Activated CD4-positive, alpha-beta T cell treated with anti-CD3 and anti-CD28 coated beads for 36 hours (primary cell): ENCODE results near the gene ZNF366. TPM values are rescaled to one million over a fixed set of nuclear protein-coding genes. Genes with fewer than 3 reads are reported as not detected.

Experiments
- ATAC-seq: fragments of 200-7000 bp; cut with Tn5 transposase; one replicate; pipeline ENCODE4 v1.10.0; 2021; ENCODE audit warnings: mild to moderate bottlenecking, moderate library complexity
- CTCF ChIA-PET: fragments of 350-600 bp; sonication (Branson Sonifier 250); formaldehyde crosslinking; loops from one replicate; lab custom pipeline; 2021; ENCODE audit warnings: antibody characterized with exemption; lab: Charles Lee
- POLR2A ChIA-PET: fragments of 350-600 bp; sonication (Branson Sonifier 250); formaldehyde crosslinking; loops from one replicate; lab custom pipeline; 2021; ENCODE audit warnings: antibody characterized with exemption, inconsistent platforms; lab: Charles Lee
- DNase-seq: peaks from one replicate; pipeline ENCODE4 v3.0.0-alpha.2; 2020
- H3K27ac Mint-ChIP-seq: one replicate; pipeline ENCODE4 v1.8.0; 2021; ENCODE audit warnings: mixed read lengths
- H3K27me3 Mint-ChIP-seq: one replicate; pipeline ENCODE4 v1.8.0; 2021; ENCODE audit warnings: mixed read lengths
- H3K36me3 Mint-ChIP-seq: one replicate; pipeline ENCODE4 v1.8.0; 2021; ENCODE audit warnings: low read depth, mixed read lengths
- H3K4me1 Mint-ChIP-seq: one replicate; pipeline ENCODE4 v1.8.0; 2021; ENCODE audit warnings: mixed read lengths
- H3K4me3 Mint-ChIP-seq: one replicate; pipeline ENCODE4 v1.8.0; 2021; ENCODE audit warnings: mild to moderate bottlenecking, moderate library complexity, mixed read lengths
- H3K9me3 Mint-ChIP-seq: one replicate; pipeline ENCODE4 v1.8.0; 2021; ENCODE audit warnings: low read depth, mixed read lengths
- intact Hi-C, 2 experiments: fragments of 100-400 bp; cut with DNase I in 1 of 2; cut with micrococcal nuclease in 1 of 2; formaldehyde crosslinking; loops; one replicate each; pipeline versions ENCODE4 v1.14.2 to v1.15.1; 2022 to 2024; cut with DNase I, micrococcal nuclease
- total RNA-seq, 2 experiments: library from RNA; stranded (reverse); gene quantifications; one replicate each; pipeline ENCODE4 v1.2.3, GENCODE V29; 2021

The ZNF366 gene
- total RNA-seq, 2 experiments from 2014 or later: not detected

- DNase-seq: no peak
- intact Hi-C loops: no loop called here
- no peaks in the 10 kb centered on the region for H3K36me3 Mint-ChIP-seq
- CTCF ChIA-PET: no interaction called here
- peaks cover 6% of the 10 kb centered on the region for H3K27me3 Mint-ChIP-seq
- H3K4me1 Mint-ChIP-seq: peaks cover 2% of the 10 kb centered on the region
- POLR2A ChIA-PET: no interaction called here
- H3K9me3 Mint-ChIP-seq: no peaks in the 10 kb centered on the region
- no peak for ATAC-seq
- H3K4me3 Mint-ChIP-seq: no peak overlapping the region
- H3K27ac Mint-ChIP-seq: no peak overlapping the region
Measured at GRCh38 chr5:72518001-72518683, 10.9 kb upstream of the ZNF366 start.

- no peak for ATAC-seq
- Mint-ChIP-seq H3K4me3 (no peak overlapping the region), H3K27ac (no peak overlapping the region), H3K4me1 (peaks cover 2% of the 10 kb centered on the region), H3K36me3 (no peaks in the 10 kb centered on the region), H3K9me3 (no peaks in the 10 kb centered on the region), H3K27me3 (peaks cover 10% of the 10 kb centered on the region)
- DNase-seq: no peak
- ChIA-PET CTCF (no interaction called here), POLR2A (no interaction called here)
- intact Hi-C loops: no loop called here
Measured at GRCh38 chr5:72516916-72517315, 9.7 kb upstream of the ZNF366 start.

- CTCF ChIA-PET: no interaction called here
- Mint-ChIP-seq H3K27me3 (peaks cover 15% of the 10 kb centered on the region), H3K4me1 (peaks cover 10% of the 10 kb centered on the region), H3K4me3 (no peak overlapping the region), H3K27ac (no peak overlapping the region), H3K36me3 (no peaks in the 10 kb centered on the region), H3K9me3 (no peaks in the 10 kb centered on the region)
- POLR2A ChIA-PET: no interaction called here
- DNase-seq (no peak), ATAC-seq (no peak)
- intact Hi-C loops: no loop called here
Measured at GRCh38 chr5:72515211-72515610, 8.0 kb upstream of the ZNF366 start.

GRCh38 chr5:72512593-72512860 is 5.3 kb upstream of the ZNF366 start:
- no peaks in the 10 kb centered on the region for H3K9me3 Mint-ChIP-seq
- POLR2A ChIA-PET: no interaction called here
- intact Hi-C loops: no loop called here

GRCh38 chr5:72511774-72512592 is 4.8 kb upstream of the ZNF366 start:
- no peak for DNase-seq
- Mint-ChIP-seq H3K4me3 (no peak overlapping the region), H3K9me3 (no peaks in the 10 kb centered on the region), H3K27ac (no peak overlapping the region), H3K36me3 (no peaks in the 10 kb centered on the region), H3K4me1 (peaks cover 8% of the 10 kb centered on the region), H3K27me3 (peaks cover 30% of the 10 kb centered on the region)
- no peak for ATAC-seq
- intact Hi-C loops: no loop called here
- POLR2A ChIA-PET: no interaction called here
- CTCF ChIA-PET: interaction anchor here (1.1 kb wide), 1 partner anchor 23 kb away, joined by 3 read pairs; no protein-coding TSS in a partner anchor

More at GRCh38 chr5:72512593-72512860, 5.3 kb upstream of the ZNF366 start:
- CTCF ChIA-PET: interaction anchor here (0.6 to 1.1 kb wide), 2 partner anchors 23 to 1090 kb away, joined by 3 read pairs; no protein-coding TSS in a partner anchor
- Mint-ChIP-seq H3K36me3 (no peaks in the 10 kb centered on the region), H3K27ac (no peak overlapping the region), H3K4me1 (peaks cover 8% of the 10 kb centered on the region), H3K4me3 (no peak overlapping the region), H3K27me3 (peaks cover 27% of the 10 kb centered on the region)
- DNase-seq (no peak), ATAC-seq (no peak)

GRCh38 chr5:72511366-72511765 is 4.2 kb upstream of the ZNF366 start:
- Mint-ChIP-seq H3K4me3 (no peak overlapping the region), H3K4me1 (peaks cover 8% of the 10 kb centered on the region), H3K36me3 (no peaks in the 10 kb centered on the region), H3K9me3 (no peaks in the 10 kb centered on the region), H3K27ac (no peak overlapping the region), H3K27me3 (peaks cover 34% of the 10 kb centered on the region)
- ATAC-seq (peak; percentile 61), DNase-seq (no peak)
- intact Hi-C loops: no loop called here
- ChIA-PET CTCF (no interaction called here), POLR2A (no interaction called here)

- intact Hi-C loops: no loop called here
Measured at GRCh38 chr5:72510610-72511181, 3.5 kb upstream of the ZNF366 start.

GRCh38 chr5:72509401-72509800 is 2.2 kb upstream of the ZNF366 start:
- Mint-ChIP-seq H3K36me3 (no peaks in the 10 kb centered on the region), H3K27ac (no peak overlapping the region), H3K27me3 (peaks cover 32% of the 10 kb centered on the region), H3K4me3 (no peak overlapping the region), H3K9me3 (no peaks in the 10 kb centered on the region), H3K4me1 (peaks cover 8% of the 10 kb centered on the region)
- intact Hi-C loops: no loop called here
- POLR2A ChIA-PET: no interaction called here
- CTCF ChIA-PET: no interaction called here
- ATAC-seq (no peak), DNase-seq (no peak)

More at GRCh38 chr5:72510610-72511181, 3.5 kb upstream of the ZNF366 start:
- Mint-ChIP-seq H3K27ac (no peak overlapping the region), H3K4me1 (peaks cover 8% of the 10 kb centered on the region), H3K36me3 (no peaks in the 10 kb centered on the region), H3K4me3 (no peak overlapping the region), H3K9me3 (no peaks in the 10 kb centered on the region), H3K27me3 (peaks cover 36% of the 10 kb centered on the region)
- ATAC-seq (peak; percentile 55), DNase-seq (peak; percentile 16)
- CTCF ChIA-PET: no interaction called here
- POLR2A ChIA-PET: no interaction called here

GRCh38 chr5:72508241-72509170 is 1.3 kb upstream of the ZNF366 start:
- Mint-ChIP-seq H3K27me3 (peaks cover 34% of the 10 kb centered on the region), H3K36me3 (no peaks in the 10 kb centered on the region), H3K4me1 (peaks cover 8% of the 10 kb centered on the region), H3K27ac (no peak overlapping the region), H3K9me3 (no peaks in the 10 kb centered on the region), H3K4me3 (no peak overlapping the region)
- intact Hi-C loops: no loop called here
- ChIA-PET POLR2A (no interaction called here), CTCF (no interaction called here)
- ATAC-seq: no peak
- no peak for DNase-seq

- Mint-ChIP-seq H3K9me3 (no peaks in the 10 kb centered on the region), H3K4me1 (peaks cover 8% of the 10 kb centered on the region), H3K36me3 (no peaks in the 10 kb centered on the region), H3K27ac (no peak overlapping the region), H3K4me3 (no peak overlapping the region), H3K27me3 (peaks cover 33% of the 10 kb centered on the region)
- ATAC-seq: no peak
- intact Hi-C loops: no loop called here
- POLR2A ChIA-PET: no interaction called here
- DNase-seq: no peak
- CTCF ChIA-PET: no interaction called here
Measured at GRCh38 chr5:72507907-72508238, 663 bp upstream of the ZNF366 start.

- Mint-ChIP-seq H3K4me3 (no peak overlapping the region), H3K27me3 (peaks cover 26% of the 10 kb centered on the region), H3K27ac (no peak overlapping the region), H3K36me3 (no peaks in the 10 kb centered on the region), H3K9me3 (no peaks in the 10 kb centered on the region), H3K4me1 (peaks cover 6% of the 10 kb centered on the region)
- DNase-seq (no peak), ATAC-seq (no peak)
- CTCF ChIA-PET: interaction anchor here (1.2 kb wide), 1 partner anchor 12 kb away, joined by 3 read pairs; no protein-coding TSS in a partner anchor
- POLR2A ChIA-PET: no interaction called here
- intact Hi-C loops: no loop called here
Measured at GRCh38 chr5:72506158-72506549, 1.1 kb downstream of the ZNF366 start.
